Activated T-cell treated with anti-CD3 and anti-CD28 coated beads for 4 hours (primary cell): ENCODE measurements around the gene MDFIC2.
"Not testable (repeated sequence)": the region's sequence is repeated elsewhere in the genome, so short reads cannot be mapped to it uniquely, and the experiment has no call there.

ENCODE experiments used
- DNase-seq: peaks from one replicate; pipeline ENCODE4 v3.0.0-alpha.2; 2020

MDFIC2 gene

DNA sequence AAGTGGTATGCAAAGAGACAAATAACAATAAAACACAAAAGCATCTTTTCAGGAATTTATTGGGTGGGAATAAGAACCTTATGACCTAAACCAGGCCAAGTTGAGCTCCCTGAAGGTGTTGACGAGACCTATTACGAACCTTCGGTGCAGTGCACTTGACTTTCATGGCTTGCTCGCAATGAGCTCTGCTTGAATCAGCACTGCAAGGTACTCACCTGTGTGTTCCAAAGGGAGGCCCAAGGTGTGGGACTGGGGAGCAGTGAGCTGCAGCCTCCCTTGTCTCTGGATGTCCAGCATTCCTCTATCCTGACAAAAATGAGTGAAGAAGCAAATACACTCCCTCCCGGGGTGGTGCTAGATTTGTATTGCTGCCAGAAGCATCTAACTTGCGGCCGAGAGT, at the start of gene MDFIC2:
Gene MDFIC2 (minus strand): TSS at position 303 of the 400 bp plus-strand sequence. CDS start 665 bp downstream, outside the sequence.
- DNase-seq: no peak

DNA sequence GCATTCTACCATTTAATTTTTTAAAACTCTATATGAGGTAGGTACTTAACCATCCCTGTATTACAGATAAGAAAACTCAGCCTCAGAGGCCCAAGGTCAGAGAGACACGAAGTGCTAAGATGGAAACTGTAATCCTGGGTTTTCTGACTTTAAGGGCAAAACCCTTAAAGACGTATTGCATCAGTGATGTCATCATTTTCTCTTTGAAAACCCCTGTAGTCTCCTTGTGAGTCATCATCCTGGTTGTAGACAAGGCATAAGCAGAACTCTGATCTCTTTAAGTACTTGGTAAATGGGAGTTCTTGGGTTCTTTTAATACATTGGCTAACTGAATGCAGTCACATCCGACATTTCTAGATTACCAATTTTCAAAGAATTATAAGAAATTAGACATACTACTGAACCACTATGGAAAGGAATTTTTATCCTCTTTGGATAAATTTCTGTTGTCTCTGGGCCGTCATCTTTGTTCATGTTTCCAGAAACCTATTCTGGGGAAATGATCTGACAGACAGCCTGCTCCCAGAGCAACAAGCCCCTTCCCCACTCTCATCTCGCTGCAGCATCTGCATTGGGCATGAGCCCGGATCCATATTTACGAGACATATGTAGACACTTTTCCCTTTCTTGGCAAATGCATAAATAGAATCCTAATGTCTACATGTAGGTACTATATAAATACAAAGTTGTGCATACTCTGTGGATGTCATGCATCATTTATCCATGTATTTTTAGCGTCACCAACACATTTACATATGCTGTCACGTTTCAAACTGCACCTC, 48.7 kb upstream of the MDFIC2 start:
- DNase-seq: no peak

DNA sequence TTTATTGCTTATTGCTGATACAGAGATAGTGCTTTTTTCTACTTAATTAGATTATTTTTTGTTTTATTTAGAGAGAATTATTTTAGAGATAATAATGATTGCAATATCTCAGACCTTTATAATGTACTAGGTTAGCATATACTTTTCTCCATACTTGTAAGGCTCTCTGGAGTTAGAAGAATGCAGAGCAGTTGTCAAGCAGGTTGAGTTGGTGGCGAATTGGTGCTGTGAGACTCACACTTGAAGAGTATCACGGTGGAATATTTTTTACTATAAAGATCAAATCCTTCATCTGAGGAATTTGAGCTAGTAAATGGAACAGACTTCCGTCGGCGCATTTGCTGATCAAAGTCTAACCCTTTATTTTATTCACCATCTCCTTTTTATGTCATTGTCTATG, 47.3 kb upstream of the MDFIC2 start:
- no peak for DNase-seq

DNA sequence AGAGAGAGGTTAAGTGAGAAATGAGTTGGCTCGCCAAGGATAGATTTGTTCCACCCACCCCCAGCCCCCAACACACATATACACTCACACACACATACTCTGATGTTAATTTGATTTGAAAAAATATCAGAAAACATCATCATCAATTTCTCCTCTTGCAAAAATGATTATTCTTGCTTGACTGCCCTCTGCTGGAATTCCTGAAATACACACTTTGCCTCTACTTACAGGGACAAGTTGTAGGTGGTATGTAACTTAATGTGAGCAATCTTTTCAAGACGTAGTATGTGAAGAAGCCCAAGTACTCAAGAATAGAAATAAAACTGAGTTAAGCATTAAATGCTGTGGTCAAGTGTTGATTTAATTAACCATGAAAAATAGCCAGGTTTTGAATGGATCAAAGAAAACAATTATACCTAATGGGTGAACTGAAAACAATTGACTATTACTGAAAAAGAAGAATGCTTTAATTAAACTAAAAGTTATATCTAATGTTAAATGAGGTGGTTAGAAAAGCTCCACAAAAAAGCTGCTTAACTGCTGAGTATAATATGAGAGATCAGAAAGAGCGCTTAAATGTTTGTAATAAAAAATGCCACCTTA, 46.6 kb upstream of the MDFIC2 start:
- DNase-seq: no peak

DNA sequence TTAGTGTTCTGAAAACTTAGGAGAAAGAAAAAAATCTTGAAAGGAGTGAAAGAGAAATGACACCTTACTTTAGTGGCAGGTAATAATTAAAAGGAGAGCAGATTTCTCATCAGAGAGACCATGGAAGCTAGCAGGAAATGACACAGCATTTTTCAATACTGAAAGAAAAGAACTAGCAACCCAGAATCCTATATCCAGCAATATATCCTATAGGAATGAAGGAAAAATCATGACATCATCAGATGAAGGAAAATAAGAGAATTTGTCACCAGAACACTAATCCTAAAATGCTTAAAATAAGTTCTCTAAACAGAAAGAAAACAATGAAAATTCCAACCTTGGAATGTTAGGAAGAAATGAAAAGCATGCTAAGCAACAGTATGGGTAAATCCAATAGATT, 39.8 kb upstream of the MDFIC2 start:
- no peak for DNase-seq

DNA sequence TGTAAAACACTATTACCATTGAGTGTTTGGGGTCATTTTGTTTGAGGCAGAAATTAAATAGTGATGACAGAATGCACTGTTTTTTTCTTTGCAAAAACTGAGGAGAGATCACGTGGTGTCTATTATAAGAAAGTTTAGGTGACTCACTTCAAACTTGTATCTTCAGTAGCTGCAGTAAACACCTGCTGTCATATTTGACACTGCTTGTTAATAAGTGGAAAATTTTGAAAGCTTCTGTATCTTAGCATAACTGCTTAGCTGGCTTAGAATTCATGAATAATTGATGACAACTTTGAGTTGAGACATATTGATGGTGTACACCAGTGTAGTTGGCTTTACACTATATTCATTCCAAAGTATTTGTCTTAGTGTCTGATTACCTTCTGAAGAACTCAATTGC, 29.7 kb upstream of the MDFIC2 start:
- no peak for DNase-seq

DNA sequence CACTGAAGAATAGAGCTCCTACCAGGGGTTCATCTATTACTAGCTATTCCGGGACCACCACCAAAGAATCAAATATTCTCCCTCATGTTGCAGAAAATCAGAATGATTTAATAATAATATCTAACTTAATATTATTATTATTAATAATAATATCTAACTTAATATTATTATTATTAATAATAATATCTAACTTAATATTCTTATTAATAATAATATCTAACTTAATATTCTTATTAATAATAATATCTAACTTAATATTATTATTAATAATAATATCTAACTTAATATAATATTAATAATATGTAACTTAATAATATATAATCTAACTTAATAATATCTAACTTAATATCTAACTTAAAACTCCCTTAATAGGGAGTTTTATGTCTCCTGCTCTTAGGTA, 24.4 kb upstream of the MDFIC2 start:
- DNase-seq: not testable (repeated sequence)

DNA sequence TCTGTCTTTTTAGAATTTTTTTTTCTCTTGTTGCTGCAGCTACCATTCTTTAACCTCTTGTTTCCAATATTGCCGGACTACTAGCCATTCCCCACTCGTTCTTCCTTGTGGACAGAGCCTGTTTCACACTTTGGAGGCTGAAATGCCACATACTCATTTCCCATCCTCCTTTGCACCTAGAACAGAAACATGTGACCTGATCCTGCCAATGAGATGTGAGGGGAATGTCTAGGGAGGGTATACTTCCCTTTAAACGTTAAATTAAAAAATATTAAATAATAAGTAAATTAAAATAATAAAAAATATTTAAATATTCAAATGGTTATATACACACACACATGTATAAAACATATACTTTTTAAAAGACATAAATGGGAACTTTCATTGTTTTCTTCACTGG, 20.6 kb upstream of the MDFIC2 start:
- no peak for DNase-seq

DNA sequence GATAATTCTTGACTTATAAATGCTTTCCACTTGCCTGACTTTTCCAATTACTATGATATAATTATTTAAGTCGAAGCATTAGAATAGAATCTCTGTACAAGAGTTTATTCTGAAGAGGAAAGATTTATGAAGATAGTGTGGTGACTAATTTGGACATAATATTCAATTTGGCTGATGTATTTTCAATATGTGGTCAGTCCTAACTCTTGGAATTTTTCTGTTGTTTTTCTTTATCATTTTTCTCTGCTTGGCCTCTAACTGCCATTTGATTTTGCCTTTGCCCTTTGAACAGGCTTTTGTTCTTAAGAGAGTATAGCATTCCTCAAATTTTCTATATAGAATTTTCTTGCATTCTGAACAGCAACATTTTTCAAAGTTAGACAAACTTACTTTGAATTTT, 2.6 kb upstream of the MDFIC2 start:
- DNase-seq: no peak

DNA sequence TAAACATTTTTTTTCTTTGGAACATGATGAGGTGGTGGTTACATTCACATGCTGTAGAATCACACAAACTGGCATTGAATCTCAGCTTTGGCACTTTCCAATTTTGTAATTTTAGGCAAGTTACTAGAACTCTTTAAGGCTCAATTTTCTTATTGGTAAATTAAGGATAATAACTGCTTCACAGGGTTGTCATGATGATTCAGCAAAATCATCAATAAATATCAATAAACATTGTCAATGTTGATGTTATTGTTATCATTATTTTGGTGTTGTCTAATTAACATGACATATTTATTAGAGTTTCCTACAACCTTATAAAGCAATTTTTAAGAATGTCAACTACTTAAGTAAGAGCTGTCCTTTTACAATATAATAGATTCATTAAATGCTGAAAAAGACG, 1.6 kb downstream of the MDFIC2 start:
- no peak for DNase-seq

DNA sequence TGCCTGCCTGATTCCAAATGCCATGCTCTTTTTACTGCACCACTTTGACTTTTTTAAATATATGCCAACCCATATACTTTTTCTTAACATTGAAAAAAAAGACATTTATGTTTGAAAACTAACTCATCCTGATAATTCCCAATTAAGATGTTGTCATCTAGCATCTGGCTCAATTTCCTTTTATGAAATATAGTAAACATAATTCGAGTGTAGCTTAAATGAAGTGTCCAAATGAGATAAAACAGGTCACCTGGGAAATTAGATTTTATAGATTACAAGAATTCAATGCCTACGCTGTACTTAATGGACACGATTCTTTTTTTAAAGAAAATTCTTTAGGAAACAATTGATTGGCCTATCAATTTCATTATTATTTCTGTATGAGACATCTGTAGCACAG, 2.8 kb downstream of the MDFIC2 start:
- DNase-seq: no peak

DNA sequence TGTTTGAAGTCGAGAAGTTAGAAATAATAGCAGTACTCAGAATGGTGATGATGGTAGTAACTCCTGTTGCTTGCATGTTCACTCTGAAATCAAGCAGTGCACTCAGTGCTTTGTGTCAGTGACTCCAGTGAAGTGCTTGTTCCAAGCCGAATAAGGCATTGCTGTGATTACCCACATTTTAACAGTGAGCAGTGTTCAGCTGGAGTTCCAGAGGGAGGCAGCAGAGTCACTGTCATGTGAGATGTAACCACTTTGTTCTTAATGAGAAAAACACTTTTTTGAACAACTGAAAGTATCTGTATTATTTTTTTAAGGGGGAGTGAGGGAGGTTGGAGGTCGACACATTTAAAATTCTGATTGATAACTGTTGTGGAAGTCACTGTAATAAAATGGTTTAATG, 3.7 kb downstream of the MDFIC2 start:
- no peak for DNase-seq

DNA sequence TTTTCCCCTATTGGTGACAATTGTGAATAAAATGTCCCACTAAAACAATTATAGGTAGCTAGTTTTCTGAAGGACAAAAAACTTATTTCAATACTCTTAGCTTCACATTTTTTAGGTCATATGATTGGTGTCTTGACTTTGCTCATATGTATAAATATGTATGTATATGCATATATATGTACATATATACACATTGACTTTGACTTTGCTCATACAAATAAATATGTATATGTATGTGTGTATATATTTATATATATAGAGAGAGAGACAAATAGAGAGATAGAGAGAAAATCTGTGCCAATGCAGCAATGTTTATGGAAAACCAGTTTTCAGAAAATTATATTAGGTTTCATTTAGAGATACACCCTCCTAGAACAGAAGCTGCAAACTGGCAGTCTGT, 5.7 kb downstream of the MDFIC2 start:
- DNase-seq: no peak

DNA sequence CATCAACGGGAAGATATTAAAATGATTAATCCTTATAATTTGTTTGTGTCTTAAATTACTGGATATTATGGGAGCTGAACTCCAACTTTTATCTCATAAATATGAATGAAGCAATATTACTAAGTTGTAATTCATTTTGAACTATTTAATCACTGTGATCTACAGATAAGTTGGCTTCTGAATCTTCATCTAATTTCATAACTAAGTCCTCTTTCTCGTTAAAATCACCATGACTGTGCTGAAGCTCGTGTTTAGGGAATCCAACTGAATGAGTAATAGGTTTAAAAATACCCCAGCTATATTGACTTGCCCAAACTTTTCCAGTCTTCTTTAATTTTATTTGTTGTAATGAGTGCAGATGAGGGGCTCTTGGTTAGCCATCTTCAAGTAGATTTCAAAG, 14.1 kb downstream of the MDFIC2 start:
- no peak for DNase-seq

DNA sequence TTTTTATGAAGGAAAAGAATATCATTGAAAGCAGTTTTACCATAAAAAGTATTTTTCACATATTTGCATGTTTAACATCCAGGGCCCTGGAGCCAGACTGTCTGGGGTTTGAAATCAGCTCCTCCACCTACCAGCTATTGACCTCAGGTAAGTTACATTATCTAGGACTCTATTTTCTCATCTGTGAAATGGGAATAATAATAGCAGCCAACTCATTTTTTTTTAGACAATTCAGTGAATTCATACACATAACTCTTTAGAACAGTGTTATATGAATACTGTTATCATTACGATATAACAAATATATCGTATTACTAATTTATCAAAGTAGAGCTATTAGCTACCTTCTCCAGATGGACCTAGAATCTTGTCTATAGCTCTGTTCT, 21.3 kb downstream of the MDFIC2 start:
- no peak for DNase-seq

DNA sequence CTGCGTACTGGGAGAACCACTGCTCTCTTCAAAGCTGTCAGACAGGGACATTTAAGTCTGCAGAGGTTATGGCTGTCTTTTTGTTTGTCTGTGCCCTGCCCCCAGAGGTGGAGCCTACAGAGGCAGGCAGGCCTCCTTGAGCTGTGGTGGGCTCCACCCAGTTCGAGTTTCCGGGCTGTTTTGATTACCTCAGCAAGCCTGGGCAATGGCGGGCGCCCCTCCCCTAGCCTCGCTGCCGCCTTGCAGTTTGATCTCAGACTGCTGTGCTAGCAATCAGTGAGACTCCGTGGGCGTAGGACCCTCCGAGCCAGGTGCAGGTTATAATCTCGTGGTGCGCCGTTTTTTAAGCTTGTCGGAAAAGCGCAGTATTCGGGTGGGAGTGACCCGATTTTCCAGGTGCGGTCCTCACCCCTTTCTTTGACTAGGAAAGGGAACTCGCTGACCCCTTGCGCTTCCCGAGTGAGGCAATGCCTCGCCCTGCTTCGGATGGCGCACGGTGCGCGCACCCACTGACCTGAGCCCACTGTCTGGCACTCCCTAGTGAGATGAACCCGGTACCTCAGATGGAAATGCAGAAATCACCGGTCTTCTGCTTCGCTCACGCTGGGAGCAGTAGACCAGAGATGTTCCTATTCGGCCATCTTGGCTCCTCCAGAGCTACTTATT, 21.9 kb downstream of the MDFIC2 start:
- DNase-seq: not testable (repeated sequence)

DNA sequence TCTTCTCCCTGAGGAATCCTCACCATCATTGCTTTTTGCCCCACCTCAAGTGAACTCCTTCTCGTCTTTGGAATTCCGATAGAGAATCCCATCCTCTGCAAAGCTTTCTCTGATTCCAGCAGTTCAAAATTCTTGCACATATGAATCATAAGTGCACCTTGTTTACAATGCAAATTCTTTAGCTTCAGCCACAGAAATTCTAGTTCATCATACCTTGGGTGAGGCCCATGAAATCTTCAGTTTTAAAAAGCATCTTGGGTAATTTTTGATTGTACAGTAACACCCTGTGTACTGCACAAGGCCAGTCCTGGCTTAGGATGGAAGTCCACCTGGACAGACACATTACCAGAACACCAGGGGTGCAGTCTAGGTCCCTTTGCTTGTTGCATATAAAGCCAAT, 30.8 kb downstream of the MDFIC2 start:
- DNase-seq: no peak

DNA sequence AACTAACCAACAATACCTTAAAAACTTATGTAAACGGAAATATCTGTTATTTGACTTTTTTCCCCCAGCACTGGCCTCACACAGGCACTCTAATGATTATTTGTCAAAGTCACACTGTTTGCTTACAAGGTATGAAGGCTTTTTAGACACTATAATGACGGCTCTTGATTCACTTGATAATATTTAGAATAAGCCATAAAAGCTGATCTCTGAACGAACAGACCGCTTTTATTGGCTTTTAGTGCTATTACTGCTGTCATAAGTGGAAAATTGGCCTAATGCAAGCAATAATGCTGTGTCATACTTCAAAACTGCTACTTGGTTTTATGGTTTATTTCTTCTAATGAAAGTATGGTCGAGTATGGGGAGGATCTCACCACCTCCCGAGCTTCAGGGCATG, 35.1 kb downstream of the MDFIC2 start:
- DNase-seq: no peak

DNA sequence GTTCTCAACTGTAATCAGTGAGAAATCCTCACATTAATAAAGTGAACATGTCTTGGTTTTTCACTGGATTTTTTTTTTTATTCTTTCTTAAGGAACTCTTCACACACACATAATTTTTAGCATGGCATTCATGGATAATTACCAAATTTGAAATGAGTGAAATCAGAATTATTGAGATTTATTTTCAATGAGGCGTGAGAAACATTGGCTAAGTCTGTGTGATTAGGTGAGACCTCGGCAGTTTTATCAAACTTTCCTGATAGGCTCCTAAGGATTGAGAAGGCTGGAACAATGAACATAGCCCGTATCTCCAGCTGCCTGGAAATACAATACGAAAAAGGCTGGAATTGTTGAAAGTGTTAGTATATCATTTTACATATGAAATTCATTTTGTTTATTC, 35.5 kb downstream of the MDFIC2 start:
- no peak for DNase-seq

DNA sequence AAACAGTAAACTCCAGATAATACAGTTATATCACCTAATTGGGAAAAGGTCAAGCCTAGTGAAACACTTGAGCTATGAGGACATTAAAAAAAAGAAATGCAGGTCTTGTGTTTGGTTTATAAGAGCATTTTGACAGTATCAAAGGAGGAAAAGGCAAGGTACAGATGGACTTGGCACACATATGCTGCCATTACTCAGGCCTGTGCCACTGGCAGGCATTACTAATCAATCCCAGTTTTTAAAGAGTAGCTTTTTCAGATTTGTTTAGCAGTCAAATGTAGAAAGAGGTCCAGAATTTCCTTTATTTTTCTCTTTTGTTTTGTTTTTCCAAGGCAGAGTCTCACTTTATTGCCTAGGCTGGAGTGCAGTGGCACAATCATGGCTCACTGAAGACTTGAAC, 38.9 kb downstream of the MDFIC2 start:
- DNase-seq: no peak

DNA sequence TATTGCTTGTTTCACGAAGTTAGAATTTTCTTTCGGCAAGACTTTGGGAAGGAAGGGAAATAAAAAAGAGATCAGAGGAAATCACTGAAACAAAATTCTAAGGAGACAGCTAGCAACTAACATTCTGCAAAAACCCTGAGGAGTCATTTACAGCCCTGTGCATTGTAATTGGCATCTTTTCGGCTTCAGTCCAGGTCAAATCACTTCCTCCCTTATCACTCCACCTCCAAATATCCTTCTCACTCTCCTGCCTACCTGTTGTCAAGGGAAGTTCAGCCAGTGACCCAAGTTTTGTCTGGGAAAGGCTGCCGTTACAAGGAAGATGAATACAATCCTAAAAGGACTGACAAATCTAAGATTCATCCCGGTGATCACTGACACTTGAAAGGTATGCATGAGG, 39.6 kb downstream of the MDFIC2 start:
- no peak for DNase-seq

DNA sequence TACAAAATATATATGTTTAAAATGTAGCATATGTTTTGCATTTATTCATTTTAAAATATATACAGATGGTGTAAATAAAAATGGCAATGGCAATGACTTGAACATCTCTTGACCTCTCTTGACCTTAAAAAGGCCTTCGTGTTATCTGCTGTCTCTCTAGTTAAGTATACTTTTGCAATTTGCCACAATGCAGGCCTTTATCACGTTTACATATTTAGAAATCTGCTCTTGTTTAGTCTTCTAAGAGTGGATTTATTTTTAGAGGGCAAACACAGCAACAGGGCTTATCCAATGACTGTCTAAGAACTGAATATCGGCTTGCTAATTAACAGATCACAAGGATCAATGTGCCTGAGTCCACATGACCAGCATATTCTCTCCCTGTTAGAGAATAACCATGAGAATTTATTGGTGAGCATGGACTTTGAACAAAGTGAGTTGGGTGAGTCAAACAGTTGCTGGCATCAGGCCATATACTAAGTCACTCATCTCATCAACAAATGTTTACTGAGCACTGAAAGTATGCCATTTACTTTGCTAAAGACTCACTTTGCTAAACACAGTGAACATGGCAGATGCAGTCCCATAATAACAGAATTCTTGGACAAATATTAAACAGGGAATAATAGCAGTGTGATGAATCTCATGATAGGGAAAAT, 48.2 kb downstream of the MDFIC2 start:
- no peak for DNase-seq

DNA sequence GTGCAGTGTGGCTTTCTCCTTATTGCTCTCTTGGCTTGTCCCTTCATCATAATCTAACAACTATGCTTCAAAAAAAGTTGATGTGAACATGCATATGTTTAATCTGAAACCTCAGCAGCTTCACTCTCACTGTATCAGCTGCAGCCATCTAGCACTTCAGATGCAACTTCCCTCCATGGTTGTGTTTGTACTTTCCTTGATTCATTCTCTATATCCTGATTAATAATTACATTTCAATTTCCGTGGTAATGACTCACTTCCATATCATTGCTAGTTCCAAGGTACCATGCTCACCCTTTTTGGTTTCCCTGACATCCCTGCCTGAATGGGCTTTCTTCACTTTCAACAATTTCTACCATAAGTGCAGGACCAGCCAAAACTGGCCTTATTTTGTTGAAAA, 51.2 kb downstream of the MDFIC2 start:
- DNase-seq: no peak

DNA sequence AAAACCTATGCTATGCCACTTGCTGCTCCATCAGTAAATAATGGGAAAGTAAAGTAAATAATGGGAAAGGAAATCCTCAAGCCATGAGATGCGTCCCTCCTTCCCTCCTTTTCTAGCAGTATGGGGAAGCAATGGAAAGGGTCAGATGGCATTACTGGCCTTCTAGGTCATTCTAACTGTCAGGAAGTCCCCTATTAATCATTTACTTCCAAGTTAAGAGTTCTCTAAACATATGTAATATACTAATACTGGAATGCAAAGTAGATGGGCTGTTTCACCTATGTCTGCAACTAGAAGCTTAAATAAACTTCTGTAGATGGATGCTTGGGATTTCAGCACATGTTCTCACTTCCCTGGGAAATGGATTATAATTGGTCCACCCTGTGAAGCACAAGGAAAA, 55.9 kb downstream of the MDFIC2 start:
- no peak for DNase-seq
